ENCODE data around the gene CLNS1A. TPM values are rescaled to one million over a fixed set of nuclear protein-coding genes. Genes with fewer than 3 reads are reported as not detected.

CLNS1A gene
- polyA plus RNA-seq, 1 donor from 2014 or later, result 179 TPM

DNA sequence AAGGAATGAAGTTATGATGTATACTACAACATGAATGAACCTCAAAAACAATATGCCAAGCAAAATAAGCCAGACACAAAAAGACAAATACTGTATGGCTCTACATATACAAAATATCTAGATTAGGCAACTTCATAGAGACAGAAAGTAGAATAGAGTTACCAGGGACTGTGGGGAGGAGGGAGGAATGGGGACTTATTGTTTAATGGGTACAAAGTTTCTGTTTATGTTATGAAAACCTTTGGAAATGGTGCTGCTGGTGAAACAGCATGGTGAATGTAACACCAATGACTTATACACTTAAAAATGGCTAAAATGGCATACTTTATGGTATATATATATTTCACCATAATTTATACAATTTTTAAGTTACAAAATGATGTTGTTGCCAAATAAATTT is 43.7 kb downstream of the CLNS1A start:
- H3K27me3 ChIP-seq (ENCODE audit: insufficient read depth, low read depth, low read length), result no peaks in the 10 kb centered on the region
- H3K9me2 ChIP-seq (ENCODE audit: insufficient read depth, low read length), result no peaks in the 10 kb centered on the region
- no peak overlapping the region for H3K4me2 ChIP-seq (ENCODE audit: low read length)
- H3K36me3 ChIP-seq (ENCODE audit: insufficient read depth, low read length), result no peaks in the 10 kb centered on the region
- H3F3A ChIP-seq (ENCODE audit: insufficient read depth, low read length, poor library complexity, severe bottlenecking), result no peaks in the 10 kb centered on the region
- H2AFZ ChIP-seq (ENCODE audit: low read depth, low read length), result no peak overlapping the region
- H4K20me1 ChIP-seq (ENCODE audit: insufficient read depth), result no peaks in the 10 kb centered on the region
- TF ChIP-seq SMC3 (conservative IDR thresholded peaks at IDR 0.05; ENCODE audit: poor library complexity) (no peak), RAD21 (conservative IDR thresholded peaks at IDR 0.05) (no peak), EZH2 (IDR thresholded peaks at IDR 0.05; ENCODE audit: borderline replicate concordance, insufficient read depth, low read length, poor library complexity, severe bottlenecking) (no peak), TAF1 (IDR thresholded peaks at IDR 0.05; ENCODE audit: low read depth) (no peak), POLR2AphosphoS5 (IDR thresholded peaks at IDR 0.05) (no peak), MXI1 (conservative IDR thresholded peaks at IDR 0.05; ENCODE audit: poor library complexity, severe bottlenecking) (no peak), EP300 (conservative IDR thresholded peaks at IDR 0.05; ENCODE audit: poor library complexity, severe bottlenecking) (no peak)
- TF ChIP-seq, protein P1, sequence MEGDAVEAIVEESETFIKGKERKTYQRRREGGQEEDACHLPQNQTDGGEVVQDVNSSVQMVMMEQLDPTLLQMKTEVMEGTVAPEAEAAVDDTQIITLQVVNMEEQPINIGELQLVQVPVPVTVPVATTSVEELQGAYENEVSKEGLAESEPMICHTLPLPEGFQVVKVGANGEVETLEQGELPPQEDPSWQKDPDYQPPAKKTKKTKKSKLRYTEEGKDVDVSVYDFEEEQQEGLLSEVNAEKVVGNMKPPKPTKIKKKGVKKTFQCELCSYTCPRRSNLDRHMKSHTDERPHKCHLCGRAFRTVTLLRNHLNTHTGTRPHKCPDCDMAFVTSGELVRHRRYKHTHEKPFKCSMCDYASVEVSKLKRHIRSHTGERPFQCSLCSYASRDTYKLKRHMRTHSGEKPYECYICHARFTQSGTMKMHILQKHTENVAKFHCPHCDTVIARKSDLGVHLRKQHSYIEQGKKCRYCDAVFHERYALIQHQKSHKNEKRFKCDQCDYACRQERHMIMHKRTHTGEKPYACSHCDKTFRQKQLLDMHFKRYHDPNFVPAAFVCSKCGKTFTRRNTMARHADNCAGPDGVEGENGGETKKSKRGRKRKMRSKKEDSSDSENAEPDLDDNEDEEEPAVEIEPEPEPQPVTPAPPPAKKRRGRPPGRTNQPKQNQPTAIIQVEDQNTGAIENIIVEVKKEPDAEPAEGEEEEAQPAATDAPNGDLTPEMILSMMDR (IDR thresholded peaks at IDR 0.05; ENCODE audit: poor library complexity, severe bottlenecking), result no peak
- TF ChIP-seq, protein P2, sequence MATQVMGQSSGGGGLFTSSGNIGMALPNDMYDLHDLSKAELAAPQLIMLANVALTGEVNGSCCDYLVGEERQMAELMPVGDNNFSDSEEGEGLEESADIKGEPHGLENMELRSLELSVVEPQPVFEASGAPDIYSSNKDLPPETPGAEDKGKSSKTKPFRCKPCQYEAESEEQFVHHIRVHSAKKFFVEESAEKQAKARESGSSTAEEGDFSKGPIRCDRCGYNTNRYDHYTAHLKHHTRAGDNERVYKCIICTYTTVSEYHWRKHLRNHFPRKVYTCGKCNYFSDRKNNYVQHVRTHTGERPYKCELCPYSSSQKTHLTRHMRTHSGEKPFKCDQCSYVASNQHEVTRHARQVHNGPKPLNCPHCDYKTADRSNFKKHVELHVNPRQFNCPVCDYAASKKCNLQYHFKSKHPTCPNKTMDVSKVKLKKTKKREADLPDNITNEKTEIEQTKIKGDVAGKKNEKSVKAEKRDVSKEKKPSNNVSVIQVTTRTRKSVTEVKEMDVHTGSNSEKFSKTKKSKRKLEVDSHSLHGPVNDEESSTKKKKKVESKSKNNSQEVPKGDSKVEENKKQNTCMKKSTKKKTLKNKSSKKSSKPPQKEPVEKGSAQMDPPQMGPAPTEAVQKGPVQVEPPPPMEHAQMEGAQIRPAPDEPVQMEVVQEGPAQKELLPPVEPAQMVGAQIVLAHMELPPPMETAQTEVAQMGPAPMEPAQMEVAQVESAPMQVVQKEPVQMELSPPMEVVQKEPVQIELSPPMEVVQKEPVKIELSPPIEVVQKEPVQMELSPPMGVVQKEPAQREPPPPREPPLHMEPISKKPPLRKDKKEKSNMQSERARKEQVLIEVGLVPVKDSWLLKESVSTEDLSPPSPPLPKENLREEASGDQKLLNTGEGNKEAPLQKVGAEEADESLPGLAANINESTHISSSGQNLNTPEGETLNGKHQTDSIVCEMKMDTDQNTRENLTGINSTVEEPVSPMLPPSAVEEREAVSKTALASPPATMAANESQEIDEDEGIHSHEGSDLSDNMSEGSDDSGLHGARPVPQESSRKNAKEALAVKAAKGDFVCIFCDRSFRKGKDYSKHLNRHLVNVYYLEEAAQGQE (IDR thresholded peaks at IDR 0.05; ENCODE audit: borderline replicate concordance), result no peak
- no peak overlapping the region for H3K27ac ChIP-seq (ENCODE audit: low read length)
- no peaks in the 10 kb centered on the region for H3K79me2 ChIP-seq (replicated peaks; ENCODE audit: insufficient read depth, low read length)
- H3K9ac ChIP-seq (ENCODE audit: low read length), result no peak overlapping the region
- no peak overlapping the region for H3K4me3 ChIP-seq (ENCODE audit: low read length)
- no peaks in the 10 kb centered on the region for H3K9me3 ChIP-seq (ENCODE audit: low read length)

DNA sequence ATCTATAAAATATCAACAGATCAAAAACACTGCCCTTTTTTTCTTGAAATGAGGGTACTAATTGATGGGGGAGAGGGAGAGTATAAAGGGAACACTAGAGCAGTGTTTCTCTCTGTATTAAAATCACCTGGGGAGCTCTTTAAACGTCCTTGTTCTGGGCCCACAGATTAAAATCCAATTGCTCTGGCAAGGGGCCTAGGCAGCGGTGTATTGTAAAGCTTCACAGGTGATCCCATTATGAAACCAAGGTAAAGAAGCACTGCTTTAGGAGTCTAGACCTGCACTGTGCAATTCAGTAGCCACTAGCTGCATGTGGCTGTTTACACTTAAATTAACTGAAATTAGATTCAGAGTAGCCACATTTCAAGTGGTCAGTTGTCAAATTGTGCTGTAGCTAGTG is 44.9 kb downstream of the CLNS1A start:
- Histone ChIP-seq H3F3A (ENCODE audit: insufficient read depth, low read length, poor library complexity, severe bottlenecking) (no peaks in the 10 kb centered on the region), H3K9me3 (ENCODE audit: low read length) (no peaks in the 10 kb centered on the region), H4K20me1 (ENCODE audit: insufficient read depth) (no peaks in the 10 kb centered on the region), H3K4me3 (ENCODE audit: low read length) (peak overlapping the region; percentile 32), H3K36me3 (ENCODE audit: insufficient read depth, low read length) (no peaks in the 10 kb centered on the region), H2AFZ (ENCODE audit: low read depth, low read length) (no peak overlapping the region), H3K27me3 (ENCODE audit: insufficient read depth, low read depth, low read length) (no peaks in the 10 kb centered on the region), H3K79me2 (replicated peaks; ENCODE audit: insufficient read depth, low read length) (no peaks in the 10 kb centered on the region), H3K27ac (ENCODE audit: low read length) (no peak overlapping the region), H3K4me2 (ENCODE audit: low read length) (no peak overlapping the region), H3K9ac (ENCODE audit: low read length) (no peak overlapping the region), H3K9me2 (ENCODE audit: insufficient read depth, low read length) (no peaks in the 10 kb centered on the region)
- TF ChIP-seq, protein P1 (IDR thresholded peaks at IDR 0.05; ENCODE audit: poor library complexity, severe bottlenecking), result no peak
- TF ChIP-seq, protein P2 (IDR thresholded peaks at IDR 0.05; ENCODE audit: borderline replicate concordance), result no peak
- TF ChIP-seq SMC3 (conservative IDR thresholded peaks at IDR 0.05; ENCODE audit: poor library complexity) (no peak), EP300 (conservative IDR thresholded peaks at IDR 0.05; ENCODE audit: poor library complexity, severe bottlenecking) (no peak), TAF1 (IDR thresholded peaks at IDR 0.05; ENCODE audit: low read depth) (no peak)

All from neural cell (in vitro differentiated cells).